Stimulated activated CD8-positive, alpha-beta memory T cell treated with anti-CD3 and anti-CD28 coated beads, Interleukin-15, amount 100 ng/mL, for 24 hours (primary cell): ENCODE data around the gene STK36.
"Not testable (repeated sequence)": the region's sequence is repeated elsewhere in the genome, so short reads cannot be mapped to it uniquely, and the experiment has no call there.

Experiments
- DNase-seq: peaks from one replicate; pipeline ENCODE4 v3.0.0-alpha.2; 2020; ENCODE audit warnings: low read depth

STK36 gene

DNA sequence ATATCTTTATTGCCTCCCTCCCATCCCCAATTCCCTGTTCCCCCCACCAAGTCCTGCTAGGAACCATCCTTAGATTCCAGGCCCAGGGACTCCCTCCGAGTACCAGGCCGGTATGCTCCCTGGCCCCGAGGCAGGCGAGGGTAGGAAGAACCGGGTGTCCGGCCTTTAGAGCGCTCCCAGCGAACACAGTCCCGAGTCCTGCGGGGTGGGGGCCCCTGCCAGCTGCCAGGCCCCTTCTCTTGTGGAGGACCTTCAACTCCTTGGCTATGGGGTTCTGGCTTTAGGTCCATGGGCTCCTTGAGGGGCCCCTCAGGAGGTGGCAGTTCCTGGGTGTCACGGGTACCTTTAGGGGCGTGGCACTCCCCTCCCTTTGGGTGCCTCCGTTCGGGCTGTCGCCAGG lies 8.0 kb upstream of the STK36 start:
- no peak for DNase-seq

GRCh38 chr2:218664653-218665052 lies 7.2 kb upstream of the STK36 start:
- no peak for DNase-seq

DNA sequence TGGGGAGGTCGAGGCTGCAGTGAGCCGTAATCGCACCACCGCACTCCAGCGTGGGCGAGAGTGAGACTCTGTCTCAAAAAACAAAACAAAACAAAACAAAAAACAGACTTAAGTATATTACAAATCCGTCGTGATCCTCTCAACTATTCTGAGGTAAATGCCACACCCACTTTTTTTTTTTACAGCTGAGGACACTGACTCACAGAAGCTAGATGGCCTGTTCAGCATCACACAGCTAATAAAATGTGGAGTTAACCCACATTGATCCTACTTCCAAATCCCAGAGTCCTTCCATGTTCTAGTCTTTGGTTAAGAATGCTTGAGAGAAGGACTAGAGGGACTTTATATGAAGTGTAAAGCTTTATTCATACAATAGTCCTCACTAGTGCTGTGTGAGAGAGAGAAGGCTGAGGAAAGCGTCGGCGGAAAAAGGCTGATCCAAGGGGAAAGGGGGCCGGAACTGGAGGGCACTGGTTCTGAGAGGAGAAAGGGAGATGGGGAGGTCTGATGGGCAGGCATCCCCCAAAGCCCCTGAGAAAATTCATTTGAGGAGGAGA lies 711 bp upstream of the STK36 start:
- DNase-seq, result no peak

DNA sequence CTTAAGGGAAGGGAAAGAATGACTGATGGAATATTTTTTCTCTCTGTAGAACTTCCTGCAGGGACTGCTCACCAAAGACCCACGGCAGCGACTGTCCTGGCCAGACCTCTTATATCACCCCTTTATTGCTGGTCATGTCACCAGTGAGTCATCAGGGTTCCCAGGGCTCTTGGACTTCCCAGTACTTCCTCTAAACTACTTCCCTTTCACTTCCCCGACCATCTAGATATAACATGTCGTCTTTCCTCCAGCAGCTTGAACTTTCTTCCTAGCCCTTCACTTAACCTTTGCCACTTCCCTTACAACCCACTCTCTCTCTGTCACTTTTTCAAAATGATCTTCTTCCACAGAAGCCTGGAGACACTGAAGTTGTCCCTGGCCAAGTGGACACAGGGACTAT lies 7.2 kb downstream of the STK36 start:
- no peak for DNase-seq

- DNase-seq, result no peak
These were observed 8.2 kb downstream of the STK36 start for GRCh38 chr2:218680061-218680460.

- DNase-seq, result not testable (repeated sequence)
These were observed 15.6 kb downstream of the STK36 start for GRCh38 chr2:218687400-218688060.

- DNase-seq, result no peak
These were observed 19.3 kb downstream of the STK36 start for GRCh38 chr2:218691234-218691633.

GRCh38 chr2:218694405-218695145 lies 22.7 kb downstream of the STK36 start:
- no peak for DNase-seq

GRCh38 chr2:218698885-218699284 lies 27.0 kb downstream of the STK36 start:
- no peak for DNase-seq

DNA sequence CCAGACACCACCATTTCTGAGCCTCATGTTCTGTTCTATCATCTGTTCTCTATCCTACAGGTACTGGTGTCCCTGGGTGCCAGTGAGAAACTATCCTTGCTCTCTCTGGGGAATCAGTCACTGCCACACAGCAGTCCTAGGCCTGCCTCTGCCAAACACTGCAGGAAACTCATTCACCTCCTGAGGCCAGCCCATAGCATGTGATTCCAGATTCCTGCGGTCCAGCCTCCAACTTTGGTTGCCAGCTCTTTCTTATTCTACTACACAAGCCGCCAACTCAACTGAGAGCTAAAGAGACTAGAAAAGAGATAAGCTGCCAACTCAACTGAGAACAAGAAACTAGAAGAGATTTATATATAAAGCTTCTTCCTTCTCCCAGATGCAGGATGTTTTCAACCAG lies 29.9 kb downstream of the STK36 start:
- no peak for DNase-seq

GRCh38 chr2:218703341-218703740 lies 31.5 kb downstream of the STK36 start:
- DNase-seq, result no peak

GRCh38 chr2:218708086-218708485 lies 36.2 kb downstream of the STK36 start:
- DNase-seq, result no peak

GRCh38 chr2:218709908-218710307 lies 38.0 kb downstream of the STK36 start:
- no peak for DNase-seq

DNA sequence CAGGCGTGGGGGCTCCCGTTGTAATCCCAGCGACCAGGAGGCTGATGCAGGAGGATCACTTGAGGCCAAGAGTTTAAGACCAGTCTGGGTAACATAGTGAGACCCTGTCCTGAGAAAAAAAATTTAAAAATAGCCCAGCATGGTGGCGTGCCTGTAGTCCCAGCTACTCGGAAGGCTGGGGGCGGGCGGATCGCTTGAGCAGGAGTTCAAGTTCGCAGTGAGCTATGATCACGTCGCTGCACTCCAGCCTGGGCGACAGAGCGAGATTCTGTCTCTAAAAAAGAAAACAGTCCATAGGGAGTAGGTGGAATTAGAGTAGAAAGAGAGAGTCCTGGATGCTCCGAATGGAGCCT lies 38.4 kb downstream of the STK36 start:
- DNase-seq, result no peak

- peak; percentile 94 for DNase-seq
These were observed 39.0 kb downstream of the STK36 start, which contains the start of gene TTLL4 for GRCh38 chr2:218710687-218711549. TSS of gene TTLL4 (plus strand) at chr2:218710835. CDS start at chr2:218737677, 26,842 bp downstream.

DNA sequence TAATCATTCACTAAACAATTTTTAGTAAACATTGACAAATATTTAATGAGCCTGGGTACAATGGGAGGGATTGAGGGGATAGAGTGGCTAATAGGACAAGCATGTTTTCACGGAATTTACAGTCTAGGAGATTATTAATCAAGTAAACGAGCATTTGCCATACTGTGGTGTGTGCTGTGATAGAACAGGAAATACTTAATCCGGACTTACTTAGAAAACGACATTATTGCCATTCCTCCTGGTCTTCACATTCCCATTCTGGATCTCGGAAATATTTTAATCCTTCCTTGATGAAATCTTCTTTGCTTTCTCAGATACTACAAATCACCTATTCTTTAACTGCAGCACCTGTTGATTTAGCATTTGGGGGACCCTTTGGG lies 39.7 kb downstream of the STK36 start:
- no peak for DNase-seq

- DNase-seq, result no peak
These were observed 42.0 kb downstream of the STK36 start for GRCh38 chr2:218713922-218714321.

DNA sequence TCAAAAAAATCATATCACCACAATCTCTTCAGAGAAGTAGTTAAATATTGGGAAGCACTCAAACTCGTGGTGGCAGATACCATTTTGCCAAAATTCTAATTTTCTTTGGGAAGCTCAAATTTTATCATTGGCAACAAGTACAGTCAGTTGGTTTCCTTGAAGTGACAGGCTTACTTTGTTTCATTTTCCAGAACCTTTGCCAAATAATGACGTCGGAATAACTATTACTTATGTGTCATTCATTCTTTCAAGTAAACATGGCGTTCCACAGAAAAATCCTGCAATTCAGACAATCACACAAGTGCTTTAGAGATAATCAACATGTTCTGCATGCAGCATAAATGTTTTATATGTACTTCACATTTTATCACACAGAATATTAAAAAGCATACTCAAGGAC lies 44.2 kb downstream of the STK36 start:
- no peak for DNase-seq

GRCh38 chr2:218717262-218717661 lies 45.4 kb downstream of the STK36 start:
- DNase-seq, result no peak

DNA sequence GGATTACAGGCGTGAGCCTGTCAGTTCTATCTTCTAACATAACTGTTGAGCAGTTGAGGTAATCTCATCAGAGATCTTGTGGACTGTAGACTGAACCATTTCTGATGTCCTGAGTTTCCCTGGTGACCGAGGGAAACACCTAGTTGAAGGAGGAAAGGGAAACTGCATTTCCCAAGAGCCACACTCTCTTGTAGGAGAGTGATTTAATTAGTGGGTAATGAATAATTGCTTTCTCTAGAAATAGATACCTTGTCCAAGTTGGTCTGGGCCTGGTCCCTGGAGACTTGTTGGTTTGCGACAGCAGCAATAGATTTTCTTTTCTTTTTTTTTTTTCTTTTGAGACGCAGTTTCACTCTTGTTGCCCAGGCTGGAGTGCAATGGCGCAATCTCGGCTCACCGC lies 46.2 kb downstream of the STK36 start:
- no peak for DNase-seq

DNA sequence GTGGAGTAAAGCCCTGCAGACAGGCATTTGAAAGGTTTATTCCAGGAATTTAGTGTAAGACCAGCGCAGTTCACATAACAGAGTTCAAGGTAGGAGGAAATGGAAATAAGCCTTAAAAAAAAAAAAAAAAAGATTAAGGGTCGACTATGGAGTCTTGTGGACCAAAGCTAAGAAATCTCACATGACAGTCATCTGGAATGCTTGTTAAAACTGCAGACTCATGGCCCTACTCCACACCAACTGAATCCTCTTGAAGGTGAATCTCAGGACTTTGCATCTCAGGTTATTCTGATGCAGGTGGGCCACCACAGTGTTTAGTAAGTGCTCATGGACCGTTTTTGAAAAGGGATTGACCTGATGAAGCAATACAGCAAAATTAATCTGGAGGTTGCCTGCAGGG lies 47.6 kb downstream of the STK36 start:
- no peak for DNase-seq
